ENCODE results near the gene LPAR2. TPM values are rescaled to one million over a fixed set of nuclear protein-coding genes. Genes with fewer than 3 reads are reported as not detected.

LPAR2 gene
- total RNA-seq, 4 donors from 2014 or later, result 27.4 to 36.2 (median 32.6) TPM

DNA sequence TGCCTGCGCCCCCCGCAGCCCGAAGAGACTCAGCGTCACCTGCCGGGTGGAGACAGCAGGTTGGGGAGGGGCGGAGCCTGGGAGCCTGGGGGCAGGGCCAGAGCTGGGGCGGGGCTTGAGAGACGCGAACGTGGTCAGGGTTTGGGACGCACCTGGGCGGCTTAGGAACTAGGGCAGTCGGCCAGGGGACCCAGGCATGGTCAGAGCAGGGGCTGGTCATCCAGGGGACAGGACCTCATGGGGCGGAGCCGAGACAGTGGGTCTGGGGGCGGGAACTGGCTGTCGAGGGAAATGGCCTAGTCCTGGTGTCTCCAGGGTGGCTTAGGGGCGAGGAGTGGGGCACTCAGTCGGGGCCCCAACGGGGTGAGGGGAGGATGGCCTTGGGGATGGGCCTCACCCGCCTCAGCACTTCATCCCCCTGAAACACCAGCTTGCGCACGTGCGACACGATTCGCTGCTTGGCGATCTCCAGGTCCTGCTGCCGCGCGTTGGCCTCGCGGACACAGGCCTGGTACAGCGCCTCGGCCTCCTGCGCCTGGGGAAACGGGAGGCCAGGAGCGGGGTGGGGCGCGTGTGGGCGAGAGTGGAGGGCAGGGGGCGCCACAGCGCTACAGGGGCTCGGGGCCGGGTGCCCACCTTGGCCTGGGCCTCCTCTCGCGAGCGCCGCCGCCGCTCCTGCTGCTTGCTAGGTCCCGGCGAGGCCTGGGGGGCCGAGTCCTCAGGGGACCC is 9.7 kb upstream of the LPAR2 start:
- TF ChIP-seq EP300 (IDR thresholded peaks at IDR 0.05) (no peak), POLR2A (IDR thresholded peaks at IDR 0.05) (no peak), POLR2AphosphoS5 (IDR thresholded peaks at IDR 0.05) (no peak)
- TF ChIP-seq, protein P1, sequence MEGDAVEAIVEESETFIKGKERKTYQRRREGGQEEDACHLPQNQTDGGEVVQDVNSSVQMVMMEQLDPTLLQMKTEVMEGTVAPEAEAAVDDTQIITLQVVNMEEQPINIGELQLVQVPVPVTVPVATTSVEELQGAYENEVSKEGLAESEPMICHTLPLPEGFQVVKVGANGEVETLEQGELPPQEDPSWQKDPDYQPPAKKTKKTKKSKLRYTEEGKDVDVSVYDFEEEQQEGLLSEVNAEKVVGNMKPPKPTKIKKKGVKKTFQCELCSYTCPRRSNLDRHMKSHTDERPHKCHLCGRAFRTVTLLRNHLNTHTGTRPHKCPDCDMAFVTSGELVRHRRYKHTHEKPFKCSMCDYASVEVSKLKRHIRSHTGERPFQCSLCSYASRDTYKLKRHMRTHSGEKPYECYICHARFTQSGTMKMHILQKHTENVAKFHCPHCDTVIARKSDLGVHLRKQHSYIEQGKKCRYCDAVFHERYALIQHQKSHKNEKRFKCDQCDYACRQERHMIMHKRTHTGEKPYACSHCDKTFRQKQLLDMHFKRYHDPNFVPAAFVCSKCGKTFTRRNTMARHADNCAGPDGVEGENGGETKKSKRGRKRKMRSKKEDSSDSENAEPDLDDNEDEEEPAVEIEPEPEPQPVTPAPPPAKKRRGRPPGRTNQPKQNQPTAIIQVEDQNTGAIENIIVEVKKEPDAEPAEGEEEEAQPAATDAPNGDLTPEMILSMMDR (IDR thresholded peaks at IDR 0.05), result no peak
- Histone ChIP-seq H3K9me3 (no peaks in the 10 kb centered on the region), H3K27ac (no peak overlapping the region), H3K27me3 (no peaks in the 10 kb centered on the region), H3K4me3 (no peak overlapping the region), H3K4me1 (peaks cover 8% of the 10 kb centered on the region), H3K36me3 (peaks cover 50% of the 10 kb centered on the region)
- 58% methylated on average over 17 of the region's 53 CpGs for WGBS
- DNase-seq (ENCODE audit: low spot score in 2 of 2), result no peak

DNA sequence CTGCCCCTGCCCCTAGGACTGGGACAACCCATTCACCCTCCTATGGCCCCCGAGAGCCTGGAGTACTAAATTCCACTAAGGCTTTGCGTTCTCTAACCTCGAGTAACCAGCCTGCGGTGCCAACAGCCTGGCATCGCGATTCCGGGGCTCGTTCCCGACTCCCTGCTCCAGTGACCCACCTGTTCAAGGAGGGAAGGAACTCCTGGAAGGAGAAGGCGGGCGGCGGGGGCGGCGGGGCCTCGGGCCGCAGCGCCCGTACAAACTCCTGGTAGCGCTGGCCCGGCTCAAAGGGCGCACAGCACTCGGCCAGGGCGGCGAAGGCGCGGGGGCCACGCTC is 9.1 kb upstream of the LPAR2 start:
- Histone ChIP-seq H3K4me1 (peaks cover 2% of the 10 kb centered on the region), H3K36me3 (peaks cover 50% of the 10 kb centered on the region), H3K27me3 (no peaks in the 10 kb centered on the region), H3K27ac (no peak overlapping the region), H3K9me3 (no peaks in the 10 kb centered on the region), H3K4me3 (no peak overlapping the region)
- 65% methylated on average over 27 of the region's 27 CpGs for WGBS
- TF ChIP-seq EP300 (IDR thresholded peaks at IDR 0.05) (no peak), POLR2A (IDR thresholded peaks at IDR 0.05) (no peak), POLR2AphosphoS5 (IDR thresholded peaks at IDR 0.05) (no peak)
- TF ChIP-seq, protein P1 (IDR thresholded peaks at IDR 0.05), result no peak
- no peak for DNase-seq (ENCODE audit: low spot score in 2 of 2)

DNA sequence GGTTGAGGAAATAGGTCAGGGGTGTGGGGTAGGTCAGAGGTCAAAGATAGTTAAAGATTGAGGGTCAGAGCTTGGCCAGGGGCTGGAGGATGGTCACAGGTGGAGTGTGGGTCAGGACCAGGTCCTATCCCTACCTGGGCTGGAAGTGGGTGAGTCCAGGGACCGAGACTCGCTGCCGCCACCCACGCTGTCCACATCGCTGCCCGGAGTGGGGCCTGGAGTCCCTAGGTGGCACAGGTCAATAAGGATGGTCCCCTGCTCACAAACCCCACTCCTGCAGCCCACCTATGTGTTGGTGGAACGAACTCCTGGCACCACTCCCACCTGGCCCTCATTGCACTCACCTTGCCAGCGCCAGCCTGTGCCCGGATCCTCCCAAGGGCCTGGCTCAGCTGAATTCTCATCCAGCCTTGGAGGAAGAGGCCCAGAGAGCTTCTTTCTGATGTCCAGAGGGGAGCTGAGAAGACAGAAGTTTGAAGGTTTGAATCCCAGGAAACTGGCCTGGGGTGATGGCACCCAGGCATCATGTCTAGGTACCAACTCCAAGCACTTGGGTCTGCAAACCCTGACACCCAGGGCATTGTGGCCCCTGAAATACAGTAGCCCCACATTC is 8.7 kb upstream of the LPAR2 start:
- H3K4me1 ChIP-seq, result no peaks in the 10 kb centered on the region
- no peak for DNase-seq (ENCODE audit: low spot score in 2 of 2)
- TF ChIP-seq, protein P1 (IDR thresholded peaks at IDR 0.05), result no peak
- TF ChIP-seq POLR2A (IDR thresholded peaks at IDR 0.05), result no peak
- TF ChIP-seq POLR2AphosphoS5 (IDR thresholded peaks at IDR 0.05), result no peak
- no peak for TF ChIP-seq EP300 (IDR thresholded peaks at IDR 0.05)
- H3K4me3 ChIP-seq, result no peak overlapping the region
- no peaks in the 10 kb centered on the region for H3K27me3 ChIP-seq
- no peak overlapping the region for H3K27ac ChIP-seq
- H3K9me3 ChIP-seq, result no peaks in the 10 kb centered on the region
- peaks cover 50% of the 10 kb centered on the region for H3K36me3 ChIP-seq
- 96% methylated on average over 6 of the region's 9 CpGs for WGBS

DNA sequence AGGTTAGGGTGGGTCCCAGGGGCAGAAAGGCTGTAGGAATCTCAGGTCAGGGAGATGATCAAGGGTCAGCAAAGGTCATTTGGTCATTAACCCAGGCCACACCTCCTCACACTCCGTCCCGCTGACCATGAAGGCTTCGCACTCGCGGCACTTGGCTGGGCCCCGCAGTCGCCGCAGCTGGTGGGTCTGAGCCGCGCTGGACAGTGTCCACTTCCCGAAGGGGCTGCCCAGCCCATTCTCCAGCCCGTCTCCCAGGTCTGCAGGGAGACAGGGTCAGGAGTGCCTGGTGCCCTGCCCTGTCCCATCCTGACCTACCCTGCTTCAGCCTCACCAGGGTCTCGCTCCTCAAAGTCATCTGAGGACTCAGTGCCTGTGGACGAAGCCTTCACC is 7.3 kb upstream of the LPAR2 start:
- H3K9me3 ChIP-seq, result no peaks in the 10 kb centered on the region
- H3K36me3 ChIP-seq, result peaks cover 54% of the 10 kb centered on the region
- no peak overlapping the region for H3K27ac ChIP-seq
- WGBS, result 96% methylated on average over 12 of the region's 14 CpGs
- no peak for DNase-seq (ENCODE audit: low spot score in 2 of 2)
- H3K4me1 ChIP-seq, result no peaks in the 10 kb centered on the region
- TF ChIP-seq, protein P1 (IDR thresholded peaks at IDR 0.05), result no peak
- no peak for TF ChIP-seq POLR2AphosphoS5 (IDR thresholded peaks at IDR 0.05)
- TF ChIP-seq POLR2A (IDR thresholded peaks at IDR 0.05), result no peak
- TF ChIP-seq EP300 (IDR thresholded peaks at IDR 0.05), result no peak
- H3K4me3 ChIP-seq, result no peak overlapping the region
- no peaks in the 10 kb centered on the region for H3K27me3 ChIP-seq

DNA sequence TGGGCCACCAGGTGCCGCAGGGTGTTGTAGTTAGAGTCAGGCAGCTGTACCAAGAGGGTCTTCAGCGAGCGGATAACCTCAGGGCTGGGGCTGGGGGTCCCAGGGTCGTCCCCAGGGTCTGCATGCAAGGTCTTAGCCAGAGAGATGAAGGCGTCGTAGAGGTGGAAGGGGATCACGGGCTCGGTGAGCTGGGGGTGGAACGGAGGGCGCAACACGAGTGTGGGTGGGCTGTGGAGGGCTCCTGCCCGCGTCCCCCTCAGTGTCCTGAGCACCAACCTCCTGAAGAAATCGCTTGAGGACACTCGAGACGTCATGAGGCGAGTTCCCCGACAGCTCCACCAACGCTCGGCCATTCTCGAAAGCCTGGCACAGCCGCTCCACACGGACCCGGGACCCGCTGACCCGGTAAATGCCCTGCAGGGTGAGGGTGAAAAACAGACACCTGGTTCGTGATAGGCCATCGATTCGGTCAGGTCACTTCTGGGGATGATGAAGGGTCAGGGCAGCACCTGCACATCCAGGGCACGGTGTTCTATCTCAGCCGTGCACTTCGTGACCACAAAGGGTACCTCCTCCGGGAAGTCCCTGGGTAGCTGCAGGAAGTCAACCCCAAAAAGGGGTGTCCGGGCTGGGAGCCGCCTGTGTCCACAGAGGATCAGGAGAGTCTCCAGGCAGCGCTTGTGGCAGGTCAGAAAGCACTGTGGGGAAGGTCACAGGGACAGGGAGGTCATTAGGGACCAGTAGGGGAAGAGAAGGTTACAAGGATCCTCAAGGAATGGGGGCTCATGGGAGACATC is 6.7 kb upstream of the LPAR2 start:
- WGBS, result 94% methylated on average over 19 of the region's 36 CpGs
- Histone ChIP-seq H3K4me1 (no peaks in the 10 kb centered on the region), H3K9me3 (no peaks in the 10 kb centered on the region), H3K4me3 (no peak overlapping the region), H3K27me3 (no peaks in the 10 kb centered on the region), H3K27ac (no peak overlapping the region), H3K36me3 (peaks cover 52% of the 10 kb centered on the region)
- TF ChIP-seq POLR2A (IDR thresholded peaks at IDR 0.05) (no peak), EP300 (IDR thresholded peaks at IDR 0.05) (no peak), POLR2AphosphoS5 (IDR thresholded peaks at IDR 0.05) (no peak)
- TF ChIP-seq, protein P1 (IDR thresholded peaks at IDR 0.05), result no peak
- DNase-seq (ENCODE audit: low spot score in 2 of 2), result no peak

Measured in suprapubic skin (tissue), 4 donors.